K562 (cell line): ENCODE measurements around the gene NCOA3. TPM values are rescaled to one million over a fixed set of nuclear protein-coding genes. Genes with fewer than 3 reads are reported as not detected.

ENCODE experiments used
- BHLHE40 ChIP-seq: IDR thresholded peaks from 2 replicates; pipeline ENCODE4 v1.6.1; 2011; ENCODE audit warnings: low read length, improper control_type of control experiment
- CHD4 ChIP-seq: fragments of 200-600 bp; sonication (generic); IDR thresholded peaks from 3 replicates; pipeline ENCODE4 v1.6.1; 2012; ENCODE audit warnings: low read depth, mild to moderate bottlenecking, mixed read lengths, low read length, inconsistent platforms; ENCODE audit not compliant: insufficient read depth, insufficient replicate concordance, poor library complexity, severe bottlenecking
- CREBBP ChIP-seq: IDR thresholded peaks from one replicate; pipeline ENCODE4 v1.6.1; 2012; ENCODE audit warnings: low read depth, mild to moderate bottlenecking, control low read depth, inconsistent platforms, low read length
- GABPA ChIP-seq: fragments of 200-800 bp; sonication (Bioruptor generic); conservative IDR thresholded peaks from 2 replicates; pipeline ENCODE4 v1.6.1; 2016; ENCODE audit warnings: low read depth, missing genetic modification characterization, missing compliant biosample characterization
- HDAC1 ChIP-seq, 2 experiments: fragments of 450-650 bp; IDR thresholded peaks; 2 replicates each; pipeline ENCODE4 v1.6.1; 2016 to 2017; ENCODE audit warnings: inconsistent platforms in 1 of 2, mild to moderate bottlenecking in 1 of 2, moderate library complexity in 1 of 2
- HDAC6 ChIP-seq: IDR thresholded peaks from 2 replicates; pipeline ENCODE4 v1.6.1; 2012; ENCODE audit warnings: low read depth, mild to moderate bottlenecking, control low read depth, inconsistent platforms, low read length, moderate library complexity
- PHB ChIP-seq: fragments of 250-450 bp; sonication (Bioruptor Pico); IDR thresholded peaks from 2 replicates; pipeline ENCODE4 v1.5.0; 2021
- STAT5A ChIP-seq: IDR thresholded peaks from 2 replicates; pipeline ENCODE4 v1.6.1; 2012; ENCODE audit warnings: low read length, inconsistent platforms, borderline replicate concordance
- TBL1XR1 ChIP-seq, 2 experiments: IDR thresholded peaks; 2 replicates each; pipeline ENCODE4 v1.6.1; 2012; ENCODE audit warnings: improper control_type of control experiment in 2 of 2, low read length in 2 of 2, mild to moderate bottlenecking in 1 of 2
- ZBTB7A ChIP-seq: IDR thresholded peaks from 2 replicates; pipeline ENCODE4 v1.6.1; 2011; ENCODE audit warnings: low read depth, mild to moderate bottlenecking, low read length, moderate library complexity, borderline replicate concordance; ENCODE audit not compliant: control insufficient read depth
- ZC3H11A ChIP-seq: IDR thresholded peaks from 2 replicates; pipeline ENCODE4 v1.6.1; 2012; ENCODE audit warnings: low read depth, low read length, improper control_type of control experiment
- ZEB2 ChIP-seq: fragments of 450-650 bp; IDR thresholded peaks from 2 replicates; pipeline ENCODE4 v1.6.1; 2016
- ZNF431 ChIP-seq: sonication (generic); formaldehyde crosslinking; IDR thresholded peaks from 2 replicates; pipeline ENCODE4 v1.8.0; 2022; ENCODE audit warnings: mild to moderate bottlenecking, missing genetic modification reagents
- ZNF644 ChIP-seq: fragments of 200-800 bp; sonication (Bioruptor generic); IDR thresholded peaks from 2 replicates; pipeline ENCODE4 v1.6.1; 2016; ENCODE audit warnings: low read depth, missing genetic modification characterization, missing compliant biosample characterization
- ZNF76 ChIP-seq: fragments of 250-450 bp; sonication (Bioruptor Pico); IDR thresholded peaks from 2 replicates; pipeline ENCODE4 v1.4.0; 2020; ENCODE audit warnings: mild to moderate bottlenecking, moderate library complexity, borderline replicate concordance
- polyA plus RNA-seq, 8 experiments: library from polyadenylated mRNA; depleted of rRNA in 4 of 8; stranded (reverse) in 5 of 8; unstranded in 3 of 8; fragments of >200 nt; fragmentation: Nextera tagmentation in 2 of 8; fragmentation: Illumina TruSeq in 1 of 8; extraction: Ambion mirVana in 2 of 8; extraction: Trizol in 1 of 8; gene quantifications; 2 replicates each; pipeline versions ENCODE4 v1.2.1 to v1.2.3, GENCODE V29; 2011 to 2014; ENCODE audit warnings: inconsistent platforms in 1 of 8, missing spikeins in 1 of 8
- total RNA-seq, 7 experiments: library from RNA; depleted of rRNA in 6 of 7; stranded (reverse); fragments of >200 nt in 6 of 7; fragmentation: Illumina TruSeq in 2 of 7; extraction: Trizol in 2 of 7; gene quantifications; 2 replicates each; pipeline versions ENCODE4 v1.2.1 to v1.2.3, GENCODE V29; 2011 to 2021; ENCODE audit warnings: low replicate concordance in 1 of 7
- TF ChIP-seq, protein P1 (sequence below): sonication (generic); formaldehyde crosslinking; IDR thresholded peaks from 2 replicates; pipeline ENCODE4 v1.8.1; 2023; ENCODE audit warnings: missing genetic modification reagents, mild to moderate bottlenecking, borderline replicate concordance
- TF ChIP-seq, protein P2 (sequence below): fragments of 450-650 bp; IDR thresholded peaks from 2 replicates; pipeline ENCODE4 v1.6.1; 2016; ENCODE audit warnings: missing biosample characterization, missing genetic modification characterization
- TF ChIP-seq, protein P3 (sequence below), 3 experiments: fragments of 200-800 bp in 1 of 3; sonication (Bioruptor generic) in 1 of 3; sonication (generic) in 1 of 3; formaldehyde crosslinking in 1 of 3; IDR thresholded peaks; 2 replicates each; pipeline versions ENCODE4 v1.6.1 to v1.8.0; 2016 to 2022; ENCODE audit warnings: mild to moderate bottlenecking in 2 of 3, missing compliant biosample characterization in 2 of 3, missing genetic modification characterization in 2 of 3, missing genetic modification reagents in 1 of 3
- TF ChIP-seq, protein P4 (sequence below), 2 experiments: fragments of 450-650 bp; IDR thresholded peaks; 2 replicates each; pipeline ENCODE4 v1.6.1; 2016

The NCOA3 gene
- total and polyA plus RNA-seq, 9 of the 15 experiments (the other 6 are each of a cell fraction or from before 2014, with no cell fraction given), result 3.2 to 24.3 (median 14.4) TPM

DNA sequence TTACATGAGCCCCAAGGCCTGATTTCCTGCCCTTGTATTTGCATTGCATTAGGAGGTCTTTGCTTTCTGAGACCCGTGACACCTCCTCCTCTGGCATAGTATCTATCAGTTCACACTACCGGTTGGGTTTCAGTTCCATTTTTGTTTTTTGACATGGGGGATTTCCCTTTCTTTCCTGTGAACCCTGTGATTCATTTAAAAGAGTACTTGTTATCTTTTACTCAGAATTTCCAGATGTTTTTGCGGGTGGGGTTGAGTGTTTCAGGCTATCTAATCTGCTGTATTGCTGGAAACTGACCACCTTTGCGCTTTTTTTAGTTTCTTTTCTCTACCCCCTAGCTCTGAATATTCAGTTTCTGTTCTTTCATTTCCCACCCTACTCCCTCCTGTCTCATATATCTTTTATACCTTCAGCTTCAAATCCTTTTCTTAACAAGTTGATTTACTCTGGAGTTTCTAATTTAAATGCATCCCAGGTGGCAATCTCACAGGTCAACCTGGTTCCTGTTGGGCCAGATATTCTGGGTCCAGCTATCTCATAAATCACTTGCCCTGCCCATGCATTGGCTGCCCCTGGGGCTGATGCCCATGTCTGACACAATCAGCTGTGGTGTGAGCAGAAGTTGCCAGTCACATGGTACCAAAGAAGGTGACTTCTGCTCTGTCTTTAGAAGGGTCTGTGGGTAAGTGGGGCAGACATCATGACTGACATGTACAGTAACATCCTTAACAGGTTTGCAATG lies 14.3 kb upstream of the NCOA3 start (continued):
- TF ChIP-seq, protein P1, sequence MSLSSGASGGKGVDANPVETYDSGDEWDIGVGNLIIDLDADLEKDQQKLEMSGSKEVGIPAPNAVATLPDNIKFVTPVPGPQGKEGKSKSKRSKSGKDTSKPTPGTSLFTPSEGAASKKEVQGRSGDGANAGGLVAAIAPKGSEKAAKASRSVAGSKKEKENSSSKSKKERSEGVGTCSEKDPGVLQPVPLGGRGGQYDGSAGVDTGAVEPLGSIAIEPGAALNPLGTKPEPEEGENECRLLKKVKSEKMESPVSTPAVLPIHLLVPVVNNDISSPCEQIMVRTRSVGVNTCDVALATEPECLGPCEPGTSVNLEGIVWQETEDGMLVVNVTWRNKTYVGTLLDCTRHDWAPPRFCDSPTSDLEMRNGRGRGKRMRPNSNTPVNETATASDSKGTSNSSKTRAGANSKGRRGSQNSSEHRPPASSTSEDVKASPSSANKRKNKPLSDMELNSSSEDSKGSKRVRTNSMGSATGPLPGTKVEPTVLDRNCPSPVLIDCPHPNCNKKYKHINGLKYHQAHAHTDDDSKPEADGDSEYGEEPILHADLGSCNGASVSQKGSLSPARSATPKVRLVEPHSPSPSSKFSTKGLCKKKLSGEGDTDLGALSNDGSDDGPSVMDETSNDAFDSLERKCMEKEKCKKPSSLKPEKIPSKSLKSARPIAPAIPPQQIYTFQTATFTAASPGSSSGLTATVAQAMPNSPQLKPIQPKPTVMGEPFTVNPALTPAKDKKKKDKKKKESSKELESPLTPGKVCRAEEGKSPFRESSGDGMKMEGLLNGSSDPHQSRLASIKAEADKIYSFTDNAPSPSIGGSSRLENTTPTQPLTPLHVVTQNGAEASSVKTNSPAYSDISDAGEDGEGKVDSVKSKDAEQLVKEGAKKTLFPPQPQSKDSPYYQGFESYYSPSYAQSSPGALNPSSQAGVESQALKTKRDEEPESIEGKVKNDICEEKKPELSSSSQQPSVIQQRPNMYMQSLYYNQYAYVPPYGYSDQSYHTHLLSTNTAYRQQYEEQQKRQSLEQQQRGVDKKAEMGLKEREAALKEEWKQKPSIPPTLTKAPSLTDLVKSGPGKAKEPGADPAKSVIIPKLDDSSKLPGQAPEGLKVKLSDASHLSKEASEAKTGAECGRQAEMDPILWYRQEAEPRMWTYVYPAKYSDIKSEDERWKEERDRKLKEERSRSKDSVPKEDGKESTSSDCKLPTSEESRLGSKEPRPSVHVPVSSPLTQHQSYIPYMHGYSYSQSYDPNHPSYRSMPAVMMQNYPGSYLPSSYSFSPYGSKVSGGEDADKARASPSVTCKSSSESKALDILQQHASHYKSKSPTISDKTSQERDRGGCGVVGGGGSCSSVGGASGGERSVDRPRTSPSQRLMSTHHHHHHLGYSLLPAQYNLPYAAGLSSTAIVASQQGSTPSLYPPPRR (CRISPR knock-in tag), result no peak
- no peak for TF ChIP-seq PHB (CRISPR knock-in tag)
- no peak for TF ChIP-seq ZBTB7A
- no peak for TF ChIP-seq BHLHE40
- TF ChIP-seq, protein P2, sequence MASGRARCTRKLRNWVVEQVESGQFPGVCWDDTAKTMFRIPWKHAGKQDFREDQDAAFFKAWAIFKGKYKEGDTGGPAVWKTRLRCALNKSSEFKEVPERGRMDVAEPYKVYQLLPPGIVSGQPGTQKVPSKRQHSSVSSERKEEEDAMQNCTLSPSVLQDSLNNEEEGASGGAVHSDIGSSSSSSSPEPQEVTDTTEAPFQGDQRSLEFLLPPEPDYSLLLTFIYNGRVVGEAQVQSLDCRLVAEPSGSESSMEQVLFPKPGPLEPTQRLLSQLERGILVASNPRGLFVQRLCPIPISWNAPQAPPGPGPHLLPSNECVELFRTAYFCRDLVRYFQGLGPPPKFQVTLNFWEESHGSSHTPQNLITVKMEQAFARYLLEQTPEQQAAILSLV (tag), result no peak
- TF ChIP-seq TBL1XR1 (IDR thresholded peaks at IDR 0.05; ENCODE audit: low read length in 2 of 2), result peak in 1 of 2 experiments; percentile 55; a peak in 1 of 4 replicates
- TF ChIP-seq HDAC1 (IDR thresholded peaks at IDR 0.05), result peak in 1 of 2 experiments; percentile 60; a peak in 1 of 4 replicates
- TF ChIP-seq ZNF76, result no peak
- TF ChIP-seq, protein P3, sequence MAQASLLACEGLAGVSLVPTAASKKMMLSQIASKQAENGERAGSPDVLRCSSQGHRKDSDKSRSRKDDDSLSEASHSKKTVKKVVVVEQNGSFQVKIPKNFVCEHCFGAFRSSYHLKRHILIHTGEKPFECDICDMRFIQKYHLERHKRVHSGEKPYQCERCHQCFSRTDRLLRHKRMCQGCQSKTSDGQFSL (CRISPR knock-in tag; IDR thresholded peaks at IDR 0.05), result no peak
- TF ChIP-seq, protein P3 (tag; IDR thresholded peaks at IDR 0.05), result no peak
- TF ChIP-seq GABPA (tag), result no peak
- no peak for TF ChIP-seq CREBBP
- no peak for TF ChIP-seq ZNF644 (tag)
- TF ChIP-seq HDAC6, result no peak
- TF ChIP-seq ZC3H11A, result no peak
- TF ChIP-seq, protein P4, sequence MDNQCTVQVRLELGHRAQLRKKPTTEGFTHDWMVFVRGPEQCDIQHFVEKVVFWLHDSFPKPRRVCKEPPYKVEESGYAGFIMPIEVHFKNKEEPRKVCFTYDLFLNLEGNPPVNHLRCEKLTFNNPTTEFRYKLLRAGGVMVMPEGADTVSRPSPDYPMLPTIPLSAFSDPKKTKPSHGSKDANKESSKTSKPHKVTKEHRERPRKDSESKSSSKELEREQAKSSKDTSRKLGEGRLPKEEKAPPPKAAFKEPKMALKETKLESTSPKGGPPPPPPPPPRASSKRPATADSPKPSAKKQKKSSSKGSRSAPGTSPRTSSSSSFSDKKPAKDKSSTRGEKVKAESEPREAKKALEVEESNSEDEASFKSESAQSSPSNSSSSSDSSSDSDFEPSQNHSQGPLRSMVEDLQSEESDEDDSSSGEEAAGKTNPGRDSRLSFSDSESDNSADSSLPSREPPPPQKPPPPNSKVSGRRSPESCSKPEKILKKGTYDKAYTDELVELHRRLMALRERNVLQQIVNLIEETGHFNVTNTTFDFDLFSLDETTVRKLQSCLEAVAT (IDR thresholded peaks at IDR 0.05), result 0 out of 4 replicates have a peak, but pooled peaks of 1 of the 2 experiments have one; percentile 30
- TF ChIP-seq STAT5A, result 0 out of 2 replicates have a peak, but pooled peaks have one; percentile 28
- peak; percentile 69; the same call in 1 of the 2 replicates for TF ChIP-seq ZEB2
- TF ChIP-seq ZNF431 (CRISPR knock-in tag), result no peak
- TF ChIP-seq CHD4, result no peak
